Endothelial cell of umbilical vein (primary cell): Measurements from ENCODE around the gene MOB2. TPM values are rescaled to one million over a fixed set of nuclear protein-coding genes. Genes with fewer than 3 reads are reported as not detected.

Experiments used
- BruUV-seq: library from RNA; stranded (reverse); fragments of 400-500 nt; replicated peaks from 2 replicates; lab custom pipeline; 2021; lab: Mats Ljungman, UMichigan
- CTCF ChIA-PET: fragments of 300-600, 350-600 bp; sonication (Branson Sonifier 250); formaldehyde crosslinking; loops from one replicate; lab custom pipeline; 2021; ENCODE audit warnings: antibody characterized with exemption, inconsistent platforms; lab: Charles Lee
- POLR2A ChIA-PET: fragments of 300-600, 350-600 bp; sonication (Branson Sonifier 250); formaldehyde crosslinking; loops from one replicate; lab custom pipeline; 2021; ENCODE audit warnings: antibody characterized with exemption, inconsistent platforms; lab: Charles Lee
- DNase-seq: peaks from one replicate; pipeline ENCODE4 v3.0.0-alpha.2; 2011; ENCODE audit warnings: low read depth, low spot score
- FAIRE-seq: peaks from 2 replicates; lab custom pipeline; 2011; peaks lifted over from hg19 to GRCh38; lab: Jason Lieb, UNC
- H2AFZ ChIP-seq: 2 replicates; pipeline ENCODE4 v1.6.0; 2012; ENCODE audit warnings: low read depth, low read length, control low read depth, inconsistent platforms
- H3K27ac ChIP-seq: 2 replicates; pipeline ENCODE4 v1.5.1; 2011; ENCODE audit warnings: low read depth, mild to moderate bottlenecking, control low read depth, low read length, moderate library complexity; ENCODE audit not compliant: insufficient read depth
- H3K27me3 ChIP-seq, 2 experiments: 2 replicates each; pipeline versions ENCODE4 v1.6.0 to v1.6.1; 2011; ENCODE audit warnings: low read length in 2 of 2, mixed read lengths in 1 of 2; ENCODE audit not compliant: control insufficient read depth in 2 of 2, insufficient read depth in 2 of 2
- H3K36me3 ChIP-seq, 2 experiments: 2 replicates in 1 of 2; 3 replicates in 1 of 2; pipeline ENCODE4 v1.5.1; 2011; ENCODE audit warnings: low read length in 2 of 2, mild to moderate bottlenecking in 1 of 2, moderate library complexity in 1 of 2; ENCODE audit not compliant: control insufficient read depth in 2 of 2, insufficient read depth in 2 of 2; ENCODE audit errors: extremely low read depth in 1 of 2
- H3K4me1 ChIP-seq: 3 replicates; pipeline ENCODE4 v1.5.1; 2011; ENCODE audit warnings: mild to moderate bottlenecking, low read length; ENCODE audit not compliant: control insufficient read depth, insufficient read depth; ENCODE audit errors: extremely low read depth
- H3K4me2 ChIP-seq: 2 replicates; pipeline ENCODE4 v1.6.1; 2011; ENCODE audit warnings: low read length, control low read depth, mixed read lengths; ENCODE audit not compliant: insufficient read depth
- H3K4me3 ChIP-seq, 3 experiments: fragments of 200-600 bp in 1 of 3; sonication (generic), shearing (Covaris generic) in 1 of 3; replicated peaks in 1 of 3; 2 replicates each; pipeline ENCODE4 v1.5.1; 2011 to 2016; ENCODE audit warnings: control low read depth in 3 of 3, low read length in 3 of 3, mild to moderate bottlenecking in 2 of 3, inconsistent platforms in 1 of 3, low read depth in 1 of 3, moderate library complexity in 1 of 3; ENCODE audit not compliant: insufficient read depth in 1 of 3
- H3K79me2 ChIP-seq: 2 replicates; pipeline ENCODE4 v1.6.0; 2012; ENCODE audit warnings: low read length, inconsistent platforms; ENCODE audit not compliant: control insufficient read depth, insufficient read depth
- H3K9ac ChIP-seq: replicated peaks from 2 replicates; pipeline ENCODE3; 2011; ENCODE audit warnings: low read length, control low read depth; ENCODE audit not compliant: insufficient read depth; ENCODE audit errors: extremely low read depth
- H3K9me1 ChIP-seq: replicated peaks from 3 replicates; pipeline ENCODE4 v1.6.0; 2011; ENCODE audit warnings: mild to moderate bottlenecking, low read length; ENCODE audit not compliant: control insufficient read depth, insufficient read depth; ENCODE audit errors: extremely low read depth
- H3K9me3 ChIP-seq: replicated peaks from 2 replicates; pipeline ENCODE4 v1.5.1; 2012; ENCODE audit warnings: low read length, inconsistent platforms; ENCODE audit not compliant: control insufficient read depth, insufficient read depth
- H4K20me1 ChIP-seq: replicated peaks from 2 replicates; pipeline ENCODE3; 2011; ENCODE audit warnings: mild to moderate bottlenecking, low read length; ENCODE audit not compliant: control insufficient read depth, insufficient read depth; ENCODE audit errors: extremely low read depth
- CTCF ChIP-seq, 2 donors: IDR thresholded peaks; 1 replicate in 1 of 2; 2 replicates in 1 of 2; pipeline ENCODE4 v1.5.1; 2011; ENCODE audit warnings: low read length in 2 of 2, mild to moderate bottlenecking in 2 of 2, moderate library complexity in 2 of 2, control low read depth in 1 of 2, inconsistent platforms in 1 of 2, low read depth in 1 of 2; ENCODE audit not compliant: insufficient read depth in 1 of 2; ENCODE audit errors: extremely low read depth in 1 of 2
- EZH2 ChIP-seq: IDR thresholded peaks from 2 replicates; pipeline ENCODE4 v1.6.1; 2012; ENCODE audit warnings: borderline replicate concordance, low read depth, mild to moderate bottlenecking, moderate library complexity, low read length, inconsistent platforms; ENCODE audit not compliant: severe bottlenecking
- FOS ChIP-seq: IDR thresholded peaks from 2 replicates; pipeline ENCODE4 v1.6.1; 2011; ENCODE audit warnings: mild to moderate bottlenecking, low read length, moderate library complexity, borderline replicate concordance; ENCODE audit not compliant: insufficient read depth
- GATA2 ChIP-seq: IDR thresholded peaks from 2 replicates; pipeline ENCODE4 v1.7.0; 2011; ENCODE audit warnings: low read depth, mild to moderate bottlenecking, moderate library complexity, mixed read lengths, low read length; ENCODE audit not compliant: insufficient read length, insufficient read depth
- JUN ChIP-seq: IDR thresholded peaks from 2 replicates; pipeline ENCODE4 v1.6.1; 2011; ENCODE audit warnings: borderline replicate concordance, low read depth; ENCODE audit not compliant: insufficient read length, insufficient read depth
- MAX ChIP-seq: IDR thresholded peaks from 2 replicates; pipeline ENCODE4 v1.6.1; 2011; ENCODE audit not compliant: insufficient read depth, insufficient read length
- MYC ChIP-seq: IDR thresholded peaks from one replicate; pipeline ENCODE4 v1.6.1; 2011; ENCODE audit warnings: mild to moderate bottlenecking, low read depth, low read length
- POLR2A ChIP-seq: IDR thresholded peaks from 2 replicates; pipeline ENCODE4 v1.6.1; 2012; ENCODE audit warnings: low read depth, mild to moderate bottlenecking, control low read depth, low read length
- POLR2AphosphoS5 ChIP-seq: IDR thresholded peaks from 2 replicates; pipeline ENCODE4 v1.6.1; 2012; ENCODE audit warnings: low read depth, mild to moderate bottlenecking, control low read depth, low read length, moderate library complexity; ENCODE audit not compliant: insufficient read depth
- dilution Hi-C: fragments of 300-500 bp; cut with MboI; formaldehyde crosslinking; loops from one replicate; pipeline ENCODE4 v1.15.0; 2019; ENCODE audit warnings: low sequenced_read_pairs; ENCODE audit not compliant: extremely low pct_ligation_motif_present
- intact Hi-C: fragments of 100-400 bp; cut with micrococcal nuclease; formaldehyde crosslinking; loops from one replicate; pipeline ENCODE4 v1.10.0; 2022
- polyA plus RNA-seq, 4 experiments: library from polyadenylated mRNA; depleted of rRNA in 3 of 4; stranded (reverse) in 3 of 4; unstranded in 1 of 4; fragments of >200 nt; gene quantifications; 2 replicates each; pipeline versions ENCODE4 v1.2.1 to v1.2.3, GENCODE V29; 2011 to 2012; ENCODE audit warnings: missing spikeins in 1 of 4
- total RNA-seq: library from RNA; stranded (reverse); gene quantifications from 2 replicates; pipeline ENCODE4 v1.2.3, GENCODE V29; 2021

MOB2 gene
- total and polyA plus RNA-seq, 2 donors (not counting 3 experiments of a cell fraction or from before 2014, with no cell fraction given) = 38.2 to 50.6 TPM

- dilution Hi-C loops (no loop called here), intact Hi-C loops (no loop called here)
- Histone ChIP-seq H3K27ac (no peak overlapping the region), H3K27me3 (no peaks in the 10 kb centered on the region), H3K4me3 (no peak overlapping the region), H3K36me3 (no peaks in the 10 kb centered on the region), H3K4me2 (no peak overlapping the region), H3K79me2 (peaks cover 16% of the 10 kb centered on the region), H3K4me1 (no peaks in the 10 kb centered on the region), H4K20me1 (no peaks in the 10 kb centered on the region), H3K9ac (no peak overlapping the region), H2AFZ (no peak overlapping the region), H3K9me3 (no peaks in the 10 kb centered on the region), H3K9me1 (no peaks in the 10 kb centered on the region)
- TF ChIP-seq POLR2AphosphoS5 (no peak), FOS (no peak), CTCF (IDR thresholded peaks at IDR 0.05; ENCODE audit: extremely low read depth in 1 of 2, insufficient read depth in 1 of 2, low read depth in 1 of 2, low read length in 2 of 2) (no peak), MAX (no peak), POLR2A (no peak), JUN (no peak), MYC (no peak), GATA2 (no peak), EZH2 (no peak)
- no TSS peak for BruUV-seq
- POLR2A ChIA-PET = no interaction called here
- DNase-seq (no peak), FAIRE-seq (no peak)
- CTCF ChIA-PET = interaction anchor here (0.9 kb wide), 1 partner anchor 55 kb away, joined by 3 read pairs; no protein-coding TSS in a partner anchor
Measured at GRCh38 chr11:1520209-1520662, 33.7 kb upstream of the MOB2 start.
